NCI-H510A treated with DMSO at 0.1 percent for 48 hours (cell line): ENCODE data around the gene SLC46A3.
"Not testable (repeated sequence)": the region's sequence is repeated elsewhere in the genome, so short reads cannot be mapped to it uniquely, and the experiment has no call there.

Experiments
- DNase-seq: peaks from one replicate; lab custom pipeline; 2025; lab: John Stamatoyannopoulos, UW

Gene SLC46A3

GRCh38 chr13:28730762-28731161, 12.0 kb upstream of the SLC46A3 start:
- no peak for DNase-seq

- DNase-seq, result no peak
Measured at GRCh38 chr13:28729541-28729940, 10.8 kb upstream of the SLC46A3 start.

GRCh38 chr13:28728642-28729041, 9.9 kb upstream of the SLC46A3 start:
- DNase-seq, result no peak

- no peak for DNase-seq
Measured at GRCh38 chr13:28725046-28725610, 6.4 kb upstream of the SLC46A3 start.

GRCh38 chr13:28723806-28724205, 5.0 kb upstream of the SLC46A3 start:
- no peak for DNase-seq

GRCh38 chr13:28719227-28720055, 671 bp upstream of the SLC46A3 start:
- no peak for DNase-seq

GRCh38 chr13:28718196-28718542, 601 bp downstream of the SLC46A3 start:
- DNase-seq, result peak; percentile 11

GRCh38 chr13:28717170-28717569, 1.6 kb downstream of the SLC46A3 start:
- DNase-seq, result no peak

- no peak for DNase-seq
Measured at GRCh38 chr13:28716511-28716910, 2.3 kb downstream of the SLC46A3 start.

GRCh38 chr13:28714651-28715050, 4.1 kb downstream of the SLC46A3 start:
- no peak for DNase-seq

- DNase-seq, result no peak
Measured at GRCh38 chr13:28710161-28710560, 8.6 kb downstream of the SLC46A3 start.

GRCh38 chr13:28707629-28708427, 10.9 kb downstream of the SLC46A3 start:
- DNase-seq, result no peak

GRCh38 chr13:28705461-28706083, 13.2 kb downstream of the SLC46A3 start:
- no peak for DNase-seq

- no peak for DNase-seq
Measured at GRCh38 chr13:28704919-28705318, 13.9 kb downstream of the SLC46A3 start.

- DNase-seq, result no peak
Measured at GRCh38 chr13:28704282-28704681, 14.5 kb downstream of the SLC46A3 start.

- no peak for DNase-seq
Measured at GRCh38 chr13:28699246-28699645, 19.5 kb downstream of the SLC46A3 start.

- no peak for DNase-seq
Measured at GRCh38 chr13:28697441-28697840, 21.3 kb downstream of the SLC46A3 start.

GRCh38 chr13:28693605-28694491, 24.9 kb downstream of the SLC46A3 start:
- not testable (repeated sequence) for DNase-seq

- DNase-seq, result no peak
Measured at GRCh38 chr13:28685892-28686291, 32.9 kb downstream of the SLC46A3 start.

- DNase-seq, result no peak
Measured at GRCh38 chr13:28685114-28685513, 33.7 kb downstream of the SLC46A3 start.

GRCh38 chr13:28684257-28684656, 34.5 kb downstream of the SLC46A3 start:
- no peak for DNase-seq
